ENCODE data around the gene PRF1. TPM values are rescaled to one million over a fixed set of nuclear protein-coding genes. Genes with fewer than 3 reads are reported as not detected.

PRF1 gene
- polyA plus RNA-seq, 1 donor (not counting 4 experiments of a cell fraction or from before 2014, with no cell fraction given) = not detected

DNA sequence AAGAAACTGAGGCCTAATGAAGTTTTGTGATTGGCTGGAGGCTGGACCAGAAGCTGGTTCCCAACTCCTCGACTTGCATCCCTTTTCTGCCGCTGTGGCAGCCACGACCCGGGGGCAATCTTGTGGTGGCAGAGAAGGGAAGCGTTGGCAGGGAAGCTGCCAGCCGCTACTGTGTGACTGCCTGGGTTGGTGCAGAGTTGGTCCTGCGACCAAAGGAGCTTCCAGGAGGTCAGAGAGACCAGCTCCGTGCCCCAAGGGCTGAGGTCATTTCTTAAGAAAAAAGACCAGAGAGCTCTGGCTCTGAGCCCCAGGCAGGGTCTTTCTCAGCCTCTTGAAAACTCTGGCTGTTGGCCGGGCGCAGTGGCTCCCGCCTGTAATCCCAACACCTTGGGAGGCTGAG lies 47.2 kb downstream of the PRF1 start:
- H3K9ac ChIP-seq (ENCODE audit: control insufficient read depth, extremely low read depth, insufficient read depth, low read length) = no peak overlapping the region
- no peak overlapping the region for H3K27ac ChIP-seq (ENCODE audit: control insufficient read depth, insufficient read depth, low read length)
- no peak for DNase-seq (ENCODE audit: low read depth, low spot score)
- H3K4me3 ChIP-seq (ENCODE audit: control insufficient read depth in 2 of 3, extremely low read depth in 1 of 3, insufficient read depth in 2 of 3, low read depth in 1 of 3, low read length in 3 of 3) = no peak overlapping the region
- dilution Hi-C loops (cut with MboI; ENCODE audit: extremely low pct_ligation_motif_present, low sequenced_read_pairs) = no loop called here
- FAIRE-seq = no peak
- H3K79me2 ChIP-seq (ENCODE audit: control insufficient read depth, insufficient read depth, low read length) = no peaks in the 10 kb centered on the region
- H3K27me3 ChIP-seq (ENCODE audit: control insufficient read depth, extremely low read depth, insufficient read depth, low read length) = no peaks in the 10 kb centered on the region
- no peak overlapping the region for H2AFZ ChIP-seq (ENCODE audit: control insufficient read depth, low read length)
- H3K36me3 ChIP-seq (ENCODE audit: control insufficient read depth in 2 of 2, extremely low read depth in 1 of 2, insufficient read depth in 2 of 2, low read length in 2 of 2) = no peaks in the 10 kb centered on the region
- TF ChIP-seq EZH2 (IDR thresholded peaks at IDR 0.05; ENCODE audit: low read length) = no peak
- TF ChIP-seq, protein P1, sequence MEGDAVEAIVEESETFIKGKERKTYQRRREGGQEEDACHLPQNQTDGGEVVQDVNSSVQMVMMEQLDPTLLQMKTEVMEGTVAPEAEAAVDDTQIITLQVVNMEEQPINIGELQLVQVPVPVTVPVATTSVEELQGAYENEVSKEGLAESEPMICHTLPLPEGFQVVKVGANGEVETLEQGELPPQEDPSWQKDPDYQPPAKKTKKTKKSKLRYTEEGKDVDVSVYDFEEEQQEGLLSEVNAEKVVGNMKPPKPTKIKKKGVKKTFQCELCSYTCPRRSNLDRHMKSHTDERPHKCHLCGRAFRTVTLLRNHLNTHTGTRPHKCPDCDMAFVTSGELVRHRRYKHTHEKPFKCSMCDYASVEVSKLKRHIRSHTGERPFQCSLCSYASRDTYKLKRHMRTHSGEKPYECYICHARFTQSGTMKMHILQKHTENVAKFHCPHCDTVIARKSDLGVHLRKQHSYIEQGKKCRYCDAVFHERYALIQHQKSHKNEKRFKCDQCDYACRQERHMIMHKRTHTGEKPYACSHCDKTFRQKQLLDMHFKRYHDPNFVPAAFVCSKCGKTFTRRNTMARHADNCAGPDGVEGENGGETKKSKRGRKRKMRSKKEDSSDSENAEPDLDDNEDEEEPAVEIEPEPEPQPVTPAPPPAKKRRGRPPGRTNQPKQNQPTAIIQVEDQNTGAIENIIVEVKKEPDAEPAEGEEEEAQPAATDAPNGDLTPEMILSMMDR (optimal IDR thresholded peaks at IDR 0.05 in 1 of 3, IDR thresholded peaks at IDR 0.05 in 1 of 3, conservative IDR thresholded peaks at IDR 0.05 in 1 of 3; ENCODE audit: extremely low read depth in 1 of 3, insufficient read depth in 2 of 3, low read length in 3 of 3) = no peak
- no peak overlapping the region for H3K4me2 ChIP-seq (ENCODE audit: control insufficient read depth, extremely low read depth, insufficient read depth, low read depth, low read length)
- H3K9me1 ChIP-seq (ENCODE audit: control insufficient read depth, extremely low read depth, insufficient read depth, low read length) = no peaks in the 10 kb centered on the region
- H4K20me1 ChIP-seq (ENCODE audit: control insufficient read depth, extremely low read depth, insufficient read depth, low read length) = no peaks in the 10 kb centered on the region
- no peaks in the 10 kb centered on the region for H3K9me3 ChIP-seq (ENCODE audit: control insufficient read depth, low read depth, low read length)
- no peaks in the 10 kb centered on the region for H3K4me1 ChIP-seq (ENCODE audit: control insufficient read depth, extremely low read depth, insufficient read depth, low read length)

DNA sequence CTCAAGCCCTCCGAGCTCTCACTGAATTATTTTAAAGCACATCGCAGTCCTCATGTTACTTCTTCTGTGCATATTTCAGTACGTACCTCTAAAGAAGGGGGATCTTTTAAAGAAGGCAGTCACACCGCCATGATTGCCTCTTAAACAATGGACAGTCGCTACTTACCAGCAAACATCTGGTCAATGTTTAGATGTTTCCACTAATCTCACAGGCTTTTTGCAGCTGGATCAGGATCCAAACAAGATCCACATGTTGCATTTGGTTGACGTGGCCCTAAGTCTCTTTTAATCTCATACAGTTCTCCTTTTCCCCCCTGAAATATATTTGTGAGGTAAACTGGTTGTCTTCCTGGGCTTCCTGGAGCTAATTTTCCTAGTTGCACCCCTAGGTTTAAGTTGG lies 50.0 kb downstream of the PRF1 start:
- no peak overlapping the region for H3K4me2 ChIP-seq (ENCODE audit: control insufficient read depth, extremely low read depth, insufficient read depth, low read depth, low read length)
- H3K4me3 ChIP-seq (ENCODE audit: control insufficient read depth in 2 of 3, extremely low read depth in 1 of 3, insufficient read depth in 2 of 3, low read depth in 1 of 3, low read length in 3 of 3) = no peak overlapping the region
- H3K36me3 ChIP-seq (ENCODE audit: control insufficient read depth in 2 of 2, extremely low read depth in 1 of 2, insufficient read depth in 2 of 2, low read length in 2 of 2) = no peaks in the 10 kb centered on the region
- H3K27ac ChIP-seq (ENCODE audit: control insufficient read depth, insufficient read depth, low read length) = no peak overlapping the region
- no peak for TF ChIP-seq EZH2 (IDR thresholded peaks at IDR 0.05; ENCODE audit: low read length)
- TF ChIP-seq, protein P1 (optimal IDR thresholded peaks at IDR 0.05 in 1 of 3, IDR thresholded peaks at IDR 0.05 in 1 of 3, conservative IDR thresholded peaks at IDR 0.05 in 1 of 3; ENCODE audit: extremely low read depth in 1 of 3, insufficient read depth in 2 of 3, low read length in 3 of 3) = no peak
- FAIRE-seq (no peak), DNase-seq (ENCODE audit: low read depth, low spot score) (no peak)
- dilution Hi-C loops (cut with MboI; ENCODE audit: extremely low pct_ligation_motif_present, low sequenced_read_pairs) = no loop called here
- no peaks in the 10 kb centered on the region for H3K4me1 ChIP-seq (ENCODE audit: control insufficient read depth, extremely low read depth, insufficient read depth, low read length)
- H3K9ac ChIP-seq (ENCODE audit: control insufficient read depth, extremely low read depth, insufficient read depth, low read length) = no peak overlapping the region
- H3K79me2 ChIP-seq (ENCODE audit: control insufficient read depth, insufficient read depth, low read length) = no peaks in the 10 kb centered on the region
- H2AFZ ChIP-seq (ENCODE audit: control insufficient read depth, low read length) = no peak overlapping the region
- H3K27me3 ChIP-seq (ENCODE audit: control insufficient read depth, extremely low read depth, insufficient read depth, low read length) = no peaks in the 10 kb centered on the region
- no peaks in the 10 kb centered on the region for H3K9me1 ChIP-seq (ENCODE audit: control insufficient read depth, extremely low read depth, insufficient read depth, low read length)
- no peaks in the 10 kb centered on the region for H4K20me1 ChIP-seq (ENCODE audit: control insufficient read depth, extremely low read depth, insufficient read depth, low read length)
- no peaks in the 10 kb centered on the region for H3K9me3 ChIP-seq (ENCODE audit: control insufficient read depth, low read depth, low read length)

Data from keratinocyte (primary cell).